Brain microvascular endothelial cell (primary cell): ENCODE data around the gene EXOC6.
"Not testable (repeated sequence)": the region's sequence is repeated elsewhere in the genome, so short reads cannot be mapped to it uniquely, and the experiment has no call there.

Source experiments
- DNase-seq: peaks from one replicate; pipeline ENCODE4 v3.0.0-alpha.2; 2020
- H3K27ac ChIP-seq: fragments of 250-450 bp; sonication (Bioruptor Pico); 2 replicates; pipeline ENCODE4 v1.5.1; 2020; ENCODE audit warnings: mild to moderate bottlenecking, moderate library complexity
- H3K27me3 ChIP-seq: fragments of 250-450 bp; sonication (Bioruptor Pico); replicated peaks from 2 replicates; pipeline ENCODE4 v1.5.1; 2020; ENCODE audit warnings: mild to moderate bottlenecking
- H3K36me3 ChIP-seq: fragments of 250-450 bp; sonication (Bioruptor Pico); replicated peaks from 2 replicates; pipeline ENCODE4 v1.5.1; 2020; ENCODE audit warnings: mild to moderate bottlenecking
- H3K4me3 ChIP-seq: 2 replicates; pipeline ENCODE4 v1.5.1; 2011; ENCODE audit warnings: low read depth, mild to moderate bottlenecking, control low read depth, low read length, moderate library complexity
- CTCF ChIP-seq: IDR thresholded peaks from 2 replicates; pipeline ENCODE4 v1.5.1; 2011; ENCODE audit warnings: low read depth, mild to moderate bottlenecking, moderate library complexity, low read length, control low read depth, inconsistent platforms; ENCODE audit errors: missing control alignments
- in situ Hi-C: cut with HindIII; loops from 2 replicates; pipeline ENCODE4 v1.10.0; 2017; ENCODE audit warnings: low sequenced_read_pairs, low pct_ligation_motif_present

Gene EXOC6

GRCh38 chr10:93096901-93097300 is 248.6 kb downstream of the EXOC6 start:
- Histone ChIP-seq H3K27ac (no peak overlapping the region), H3K4me3 (no peak overlapping the region), H3K27me3 (no peaks in the 10 kb centered on the region), H3K36me3 (no peaks in the 10 kb centered on the region)
- in situ Hi-C loops = no loop called here
- DNase-seq = no peak
- no peak for TF ChIP-seq CTCF

- no peaks in the 10 kb centered on the region for H3K27me3 ChIP-seq
Measured at GRCh38 chr10:93097386-93097785, 249.1 kb downstream of the EXOC6 start.

GRCh38 chr10:93098816-93099215 is 250.5 kb downstream of the EXOC6 start:
- DNase-seq = no peak
- Histone ChIP-seq H3K4me3 (no peak overlapping the region), H3K27me3 (no peaks in the 10 kb centered on the region), H3K27ac (no peak overlapping the region), H3K36me3 (no peaks in the 10 kb centered on the region)
- in situ Hi-C loops = no loop called here
- TF ChIP-seq CTCF = no peak

More at GRCh38 chr10:93097386-93097785, 249.1 kb downstream of the EXOC6 start:
- DNase-seq = no peak
- in situ Hi-C loops = no loop called here
- no peaks in the 10 kb centered on the region for H3K36me3 ChIP-seq
- H3K27ac ChIP-seq = no peak overlapping the region
- TF ChIP-seq CTCF = no peak
- H3K4me3 ChIP-seq = no peak overlapping the region

GRCh38 chr10:93099670-93100069 is 251.3 kb downstream of the EXOC6 start:
- DNase-seq = no peak
- in situ Hi-C loops = loop anchor here (25.0 kb wide), 1 partner anchor 188 kb away; no protein-coding TSS in a partner anchor
- H3K27ac ChIP-seq = no peak overlapping the region
- no peak overlapping the region for H3K4me3 ChIP-seq
- TF ChIP-seq CTCF = no peak
- no peaks in the 10 kb centered on the region for H3K27me3 ChIP-seq
- no peaks in the 10 kb centered on the region for H3K36me3 ChIP-seq

GRCh38 chr10:93101148-93101547 is 252.8 kb downstream of the EXOC6 start:
- H3K27me3 ChIP-seq, H3K27ac ChIP-seq, H3K36me3 ChIP-seq, DNase-seq, H3K4me3 ChIP-seq: not testable (repeated sequence)
- in situ Hi-C loops = loop anchor here (25.0 kb wide), 1 partner anchor 186 kb away; no protein-coding TSS in a partner anchor

- Histone ChIP-seq H3K27me3 (no peaks in the 10 kb centered on the region), H3K27ac (no peak overlapping the region), H3K36me3 (no peaks in the 10 kb centered on the region), H3K4me3 (no peak overlapping the region)
- no peak for TF ChIP-seq CTCF
- DNase-seq = no peak
- in situ Hi-C loops = loop anchor here (25.0 kb wide), 1 partner anchor 183 kb away; no protein-coding TSS in a partner anchor
Measured at GRCh38 chr10:93103953-93104352, 255.6 kb downstream of the EXOC6 start.
